ENCODE measurements around the gene UBE2G1.
A peak's percentile ranks its signal among the peaks of the same experiment; 100 is the strongest.

Gene UBE2G1

GRCh38 chr17:4229627-4230541, 136.6 kb downstream of the UBE2G1 start:
- H3K27ac ChIP-seq, result peak overlapping the region; percentile 26; the same call in 1 of the 2 replicates
- no peak for TF ChIP-seq ZFX (IDR thresholded peaks at IDR 0.05)
- TF ChIP-seq CTCF (conservative IDR thresholded peaks at IDR 0.05), result no peak

- H3K27ac ChIP-seq, result no peak overlapping the region
- TF ChIP-seq ZFX (IDR thresholded peaks at IDR 0.05), result no peak
- TF ChIP-seq CTCF (conservative IDR thresholded peaks at IDR 0.05), result no peak
Measured at GRCh38 chr17:4221899-4222659, 144.4 kb downstream of the UBE2G1 start.

- no peak overlapping the region for H3K27ac ChIP-seq
- TF ChIP-seq ZFX (IDR thresholded peaks at IDR 0.05) (no peak), CTCF (conservative IDR thresholded peaks at IDR 0.05) (no peak)
Measured at GRCh38 chr17:4221163-4221562, 145.3 kb downstream of the UBE2G1 start.

- TF ChIP-seq ZFX (IDR thresholded peaks at IDR 0.05), result no peak
- TF ChIP-seq CTCF (conservative IDR thresholded peaks at IDR 0.05), result no peak
- H3K27ac ChIP-seq, result no peak overlapping the region
Measured at GRCh38 chr17:4220655-4221054, 145.8 kb downstream of the UBE2G1 start.

Measured in C4-2B (cell line).